ENCODE data around the gene GET4.

- TF ChIP-seq CTCF (conservative IDR thresholded peaks at IDR 0.05) (no peak), EZH2 (IDR thresholded peaks at IDR 0.05; ENCODE audit: low read depth) (no peak)
These were observed 59.6 kb downstream of the GET4 start for GRCh38 chr7:935874-936385.
